T-helper 2 cell (primary cell): Measurements from ENCODE around the gene GPX4.

Experiments
- DNase-seq, 5 experiments: peaks; one replicate each; pipeline versions ENCODE4 v3.0.0 to v3.0.0-alpha.2; 2012 to 2022

Gene GPX4

GRCh38 chr19:1084024-1084868 lies 19.5 kb upstream of the GPX4 start:
- DNase-seq = no peak

GRCh38 chr19:1085053-1085658 lies 18.6 kb upstream of the GPX4 start:
- DNase-seq = no peak

- no peak for DNase-seq
These were observed 17.9 kb upstream of the GPX4 start for GRCh38 chr19:1085676-1086442.

- no peak for DNase-seq
These were observed 17.2 kb upstream of the GPX4 start for GRCh38 chr19:1086613-1087012.

- peak in 2 of 5 experiments; percentile 54 to 75 for DNase-seq
These were observed 15.9 kb upstream of the GPX4 start for GRCh38 chr19:1087813-1088415.

- no peak for DNase-seq
These were observed 15.3 kb upstream of the GPX4 start for GRCh38 chr19:1088416-1089010.

GRCh38 chr19:1089126-1089771 lies 14.5 kb upstream of the GPX4 start:
- DNase-seq = no peak

- peak in 1 of 5 experiments; percentile 67 for DNase-seq
These were observed 13.9 kb upstream of the GPX4 start for GRCh38 chr19:1089891-1090290.

GRCh38 chr19:1090731-1091543 lies 12.9 kb upstream of the GPX4 start:
- DNase-seq = no peak

GRCh38 chr19:1091544-1092175 lies 12.1 kb upstream of the GPX4 start:
- DNase-seq = no peak

- no peak for DNase-seq
These were observed 10.5 kb upstream of the GPX4 start for GRCh38 chr19:1093330-1093729.

GRCh38 chr19:1093811-1094553 lies 9.8 kb upstream of the GPX4 start:
- no peak for DNase-seq

GRCh38 chr19:1094655-1094977 lies 9.2 kb upstream of the GPX4 start:
- DNase-seq = no peak

- peak; percentile 95 to 98 (median 98) for DNase-seq
These were observed 8.7 kb upstream of the GPX4 start, which contains the start of gene POLR2E for GRCh38 chr19:1094978-1095701. TSS of gene POLR2E (minus strand) at chr19:1095375. CDS start at chr19:1095315, 60 bp downstream.

GRCh38 chr19:1097810-1098176 lies 6.0 kb upstream of the GPX4 start:
- DNase-seq = no peak

GRCh38 chr19:1098177-1099051 lies 5.4 kb upstream of the GPX4 start:
- DNase-seq = no peak

GRCh38 chr19:1101337-1101698 lies 2.5 kb upstream of the GPX4 start:
- DNase-seq = no peak

GRCh38 chr19:1102407-1103131 lies 1.2 kb upstream of the GPX4 start:
- DNase-seq = peak in 3 of 5 experiments; percentile 63 to 85 (median 65)
